ENCODE measurements around the gene TMEM141. TPM values are rescaled to one million over a fixed set of nuclear protein-coding genes. Genes with fewer than 3 reads are reported as not detected.

The TMEM141 gene
- total RNA-seq, 2 donors from 2014 or later = 81.1 to 85.7 TPM

- intact Hi-C loops (cut with DNase I) = no loop called here
- DNase-seq (no peak), ATAC-seq (no peak)
Observed at GRCh38 chr9:136803551-136804508, 12.7 kb downstream of the TMEM141 start.

DNA sequence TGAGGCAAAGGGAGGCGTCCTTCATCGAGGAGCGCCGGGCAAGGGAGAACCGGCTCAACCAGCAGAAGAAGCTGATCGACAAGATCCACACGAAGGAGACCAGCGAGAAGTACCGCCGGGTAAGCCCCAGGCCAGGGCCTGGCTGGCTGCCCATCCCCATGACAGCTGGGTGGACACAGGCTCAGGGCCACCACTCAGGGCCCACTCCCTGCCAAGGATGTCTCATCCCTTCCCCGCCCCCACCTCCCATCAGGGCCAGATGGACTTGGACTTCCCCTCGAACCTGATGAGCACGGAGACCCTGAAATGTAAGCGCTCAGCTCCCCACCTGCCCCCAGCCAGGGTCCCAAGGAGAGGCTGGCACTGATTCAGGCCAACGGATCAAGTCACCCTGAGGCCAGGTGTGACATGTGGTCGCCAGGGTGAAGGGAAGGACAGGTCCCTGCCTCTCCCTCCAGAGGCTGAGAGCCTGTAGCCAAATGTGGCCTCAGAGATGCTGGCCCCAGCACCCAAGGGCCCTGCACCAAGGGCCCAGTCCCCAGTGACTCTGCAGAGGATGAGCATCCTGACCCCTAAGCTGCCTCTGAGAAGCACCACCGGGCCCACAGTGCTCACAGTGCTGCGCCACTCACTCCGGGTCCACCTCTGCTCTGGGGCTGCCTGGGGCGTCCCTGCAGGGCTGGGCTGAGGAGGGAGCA lies 13.5 kb downstream of the TMEM141 start:
- intact Hi-C loops (cut with DNase I) = no loop called here
- DNase-seq (no peak), ATAC-seq (no peak)

DNA sequence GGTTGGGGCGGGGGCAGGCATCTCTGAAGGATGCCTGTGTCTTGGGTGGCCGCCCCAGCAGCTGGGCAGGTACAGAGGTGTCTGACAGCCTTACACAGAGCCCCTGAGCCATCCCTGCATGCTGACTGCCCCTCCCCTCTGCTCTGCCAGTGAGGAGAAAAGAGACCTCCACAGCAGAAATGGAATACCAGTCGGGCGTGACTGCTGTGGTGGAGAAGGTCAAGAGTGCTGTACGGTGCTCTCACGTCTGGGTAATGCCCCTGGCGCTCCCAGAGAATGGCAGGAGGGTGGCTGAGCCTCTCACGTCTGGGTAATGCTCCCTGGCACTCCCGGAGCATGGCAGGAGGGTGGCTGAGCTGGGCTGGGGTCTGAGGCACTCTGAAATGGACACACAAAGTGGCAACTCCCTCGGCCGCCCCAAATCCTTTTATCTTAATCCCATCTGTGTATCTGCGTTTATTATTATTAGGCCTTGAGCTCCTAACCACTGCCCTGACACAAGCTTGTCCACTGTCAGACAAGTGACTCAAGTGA lies 14.1 kb downstream of the TMEM141 start:
- no peak for ATAC-seq
- DNase-seq = no peak
- intact Hi-C loops (cut with DNase I) = no loop called here

- ATAC-seq (no peak), DNase-seq (no peak)
- intact Hi-C loops (cut with DNase I) = no loop called here
Observed at GRCh38 chr9:136806067-136806466, 14.9 kb downstream of the TMEM141 start.

- intact Hi-C loops (cut with DNase I) = no loop called here
- peak; percentile 20 for DNase-seq
- ATAC-seq = peak in 1 of 2 donors; percentile 2
Observed at GRCh38 chr9:136806631-136807201, 15.6 kb downstream of the TMEM141 start.

DNA sequence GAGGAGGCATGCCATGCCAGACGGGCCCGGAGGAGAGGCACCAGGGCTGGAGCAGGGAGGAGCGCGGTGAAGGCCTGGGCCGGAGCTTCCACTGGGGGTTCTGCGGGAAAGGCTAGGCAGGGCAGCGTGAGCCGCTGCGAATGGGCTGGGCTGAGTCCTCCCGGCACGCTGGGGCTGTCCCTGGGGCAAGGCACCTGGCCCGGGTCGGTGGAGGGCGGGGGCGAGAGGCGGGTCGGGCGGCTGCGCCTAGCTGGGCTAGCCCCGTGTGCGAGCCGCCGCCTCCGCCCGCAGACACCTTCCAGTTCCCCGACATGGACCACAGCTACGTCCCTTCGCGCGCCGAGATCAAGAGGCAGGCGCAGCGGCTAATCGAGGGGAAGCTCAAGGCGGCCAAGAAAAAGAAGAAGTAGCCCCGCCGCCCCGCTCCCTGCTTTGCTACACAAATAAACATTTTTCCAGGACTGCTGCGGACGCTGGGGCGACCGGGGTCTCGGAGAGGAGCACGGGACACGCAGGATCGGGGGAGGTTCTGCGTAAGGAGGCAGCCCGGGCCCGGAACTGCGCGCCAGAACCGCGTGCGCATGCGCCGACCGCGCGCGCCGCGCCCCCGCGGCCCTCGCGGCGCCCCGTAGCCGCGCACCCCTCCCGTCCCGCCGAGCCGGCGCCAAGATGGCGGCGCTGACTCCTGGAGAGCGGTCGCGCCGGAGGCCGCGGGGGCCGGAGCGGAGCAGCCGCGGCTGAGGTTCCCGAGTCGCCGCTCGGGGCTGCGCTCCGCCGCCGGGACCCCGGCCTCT lies 16.3 kb downstream of the TMEM141 start, which contains the start of gene RABL6:
RABL6 (plus strand) TSS at position 668 of the 794 bp plus-strand sequence. CDS start 249 bp downstream, outside the sequence.
- peak; percentile 85 for DNase-seq
- intact Hi-C loops (cut with DNase I) = no loop called here
- ATAC-seq = peak; percentile 92 to 95

DNA sequence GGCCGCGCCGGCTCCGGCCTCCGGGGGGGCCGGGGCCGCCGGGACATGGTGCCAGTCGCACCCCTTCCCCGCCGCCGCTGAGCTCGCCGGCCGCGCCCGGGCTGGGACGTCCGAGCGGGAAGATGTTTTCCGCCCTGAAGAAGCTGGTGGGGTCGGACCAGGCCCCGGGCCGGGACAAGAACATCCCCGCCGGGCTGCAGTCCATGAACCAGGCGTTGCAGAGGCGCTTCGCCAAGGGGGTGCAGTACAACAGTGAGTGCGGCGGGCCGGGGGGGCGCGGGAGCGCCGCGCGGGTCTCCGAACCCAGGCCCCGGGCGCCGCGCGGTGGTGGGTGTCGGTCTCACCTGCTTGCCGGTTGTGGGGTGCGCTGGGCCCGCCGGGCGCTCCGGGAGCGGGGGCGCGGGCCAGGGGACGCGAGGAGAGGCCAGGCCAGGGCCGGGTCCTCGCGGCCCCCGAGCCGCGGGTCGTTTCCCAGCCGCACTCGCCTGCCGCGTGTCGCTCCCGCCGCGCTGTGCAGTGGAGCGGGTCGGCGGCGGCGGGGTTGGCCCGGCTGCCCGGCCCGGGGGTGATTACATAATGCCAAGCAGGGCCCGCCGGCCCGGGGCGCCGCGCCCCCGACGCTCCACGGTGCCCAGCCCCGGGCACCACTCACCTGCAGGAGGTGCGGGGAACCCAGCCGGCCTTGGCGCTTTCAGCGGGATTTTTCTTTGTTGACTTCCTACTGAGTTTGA lies 17.1 kb downstream of the TMEM141 start:
- intact Hi-C loops (cut with DNase I) = no loop called here
- DNase-seq = no peak
- ATAC-seq = peak; percentile 17 to 23

- intact Hi-C loops (cut with DNase I) = no loop called here
- DNase-seq (no peak), ATAC-seq (no peak)
Observed at GRCh38 chr9:136808806-136809158, 17.6 kb downstream of the TMEM141 start.

- intact Hi-C loops (cut with DNase I) = no loop called here
- ATAC-seq = no peak
- no peak for DNase-seq
Observed at GRCh38 chr9:136814725-136815421, 23.7 kb downstream of the TMEM141 start.

GRCh38 chr9:136815422-136815782 lies 24.3 kb downstream of the TMEM141 start:
- no peak for ATAC-seq
- intact Hi-C loops (cut with DNase I) = no loop called here
- DNase-seq = no peak

DNA sequence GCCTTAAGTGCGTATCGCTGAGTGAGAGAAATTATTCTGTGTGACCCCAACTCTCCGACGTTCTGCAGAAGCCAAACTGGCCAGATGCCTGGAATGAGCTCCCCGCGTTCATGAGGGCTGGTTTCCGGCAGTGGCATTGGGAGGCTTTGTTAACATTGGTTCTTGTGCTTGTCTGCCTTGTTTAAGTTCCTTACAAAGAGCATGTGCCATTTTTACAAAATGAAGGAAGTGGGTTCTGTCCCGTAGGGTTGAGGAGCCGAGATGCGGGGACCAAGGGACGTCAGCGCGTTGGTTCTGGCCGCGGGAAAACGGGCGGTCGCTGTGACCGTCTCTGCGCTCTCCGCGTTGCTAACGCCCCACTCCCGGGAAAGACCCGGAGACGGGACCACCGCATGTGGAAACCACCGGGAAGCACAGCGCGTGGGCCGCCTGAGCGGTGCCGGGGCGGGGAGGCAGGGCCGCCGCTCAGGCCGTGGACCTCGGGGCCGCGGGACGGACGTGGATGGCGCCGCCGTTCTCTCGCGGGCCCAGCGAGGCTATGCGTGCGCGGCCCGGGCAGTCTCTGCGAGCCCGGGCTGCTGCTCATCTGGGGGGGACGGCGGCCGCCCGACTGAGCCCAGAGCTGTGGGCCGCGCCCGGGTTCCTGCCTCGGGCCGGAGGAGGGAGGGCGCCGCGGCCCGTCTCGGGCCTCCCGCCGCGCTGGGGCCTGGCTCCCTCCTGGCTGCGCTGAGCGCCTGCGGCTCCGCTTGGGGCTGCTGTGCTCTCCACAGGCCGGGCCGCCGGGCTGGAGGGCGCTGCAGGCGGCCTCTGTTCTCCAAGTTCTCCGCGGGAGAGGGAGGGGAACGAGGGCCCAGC lies 30.1 kb downstream of the TMEM141 start:
- no peak for DNase-seq
- intact Hi-C loops (cut with DNase I) = no loop called here

DNA sequence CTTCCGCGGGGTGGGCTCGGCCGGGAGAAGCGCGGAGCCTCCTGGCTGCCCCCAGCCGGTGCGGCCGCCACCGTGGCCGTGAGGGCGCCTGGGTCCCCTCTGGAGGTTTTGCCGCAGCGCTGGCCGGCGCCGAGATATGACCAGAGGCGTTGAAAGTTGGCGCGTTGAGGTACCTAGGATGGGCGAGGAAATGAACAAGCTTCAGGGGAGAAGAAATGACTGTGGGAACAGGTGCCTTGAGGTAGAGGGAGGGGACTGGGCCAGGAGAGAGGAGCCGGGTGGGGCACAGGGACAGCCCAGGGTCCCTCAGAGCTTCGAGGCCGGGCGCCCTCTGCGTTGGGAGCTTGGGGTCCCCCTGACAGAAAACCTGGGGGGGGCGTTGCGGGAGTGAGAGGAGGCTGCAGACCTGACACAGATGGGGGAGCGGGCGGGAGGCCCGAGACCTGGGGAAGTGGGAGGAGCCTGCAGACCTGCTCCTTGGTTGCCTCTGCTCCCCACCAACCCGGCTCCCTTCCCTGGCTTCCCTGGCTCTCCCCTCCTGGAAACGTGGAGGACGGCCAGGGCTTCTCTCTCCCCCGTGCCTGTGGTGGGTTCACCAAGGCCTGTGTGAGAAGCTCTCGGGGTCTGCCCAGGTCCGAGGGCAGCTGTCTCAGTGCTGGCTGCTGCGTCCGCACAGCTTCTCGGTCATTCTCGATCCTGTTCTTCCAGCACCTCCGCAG lies 30.8 kb downstream of the TMEM141 start:
- intact Hi-C loops (cut with DNase I) = no loop called here
- ATAC-seq (no peak), DNase-seq (no peak)

More for the DNA sequence above, 30.1 kb downstream of the TMEM141 start:
- peak; percentile 82 to 87 for ATAC-seq

- ATAC-seq (no peak), DNase-seq (no peak)
- intact Hi-C loops (cut with DNase I) = no loop called here
Observed at GRCh38 chr9:136823136-136824046, 32.2 kb downstream of the TMEM141 start.

- no peak for ATAC-seq
- intact Hi-C loops (cut with DNase I) = no loop called here
- no peak for DNase-seq
Observed at GRCh38 chr9:136824496-136825225, 33.5 kb downstream of the TMEM141 start.

Measured in left cardiac atrium (tissue), 4 donors.